NCI-H187 (cell line): ENCODE results near the gene CHEK2.
"Not testable (repeated sequence)": the region's sequence is repeated elsewhere in the genome, so short reads cannot be mapped to it uniquely, and the experiment has no call there.

Experiments used
- DNase-seq, 2 experiments: peaks; one replicate each; lab custom pipeline; 2025; lab: John Stamatoyannopoulos, UW

The CHEK2 gene

GRCh38 chr22:28741200-28741784 lies 328 bp downstream of the CHEK2 start:
- DNase-seq: no peak

DNA sequence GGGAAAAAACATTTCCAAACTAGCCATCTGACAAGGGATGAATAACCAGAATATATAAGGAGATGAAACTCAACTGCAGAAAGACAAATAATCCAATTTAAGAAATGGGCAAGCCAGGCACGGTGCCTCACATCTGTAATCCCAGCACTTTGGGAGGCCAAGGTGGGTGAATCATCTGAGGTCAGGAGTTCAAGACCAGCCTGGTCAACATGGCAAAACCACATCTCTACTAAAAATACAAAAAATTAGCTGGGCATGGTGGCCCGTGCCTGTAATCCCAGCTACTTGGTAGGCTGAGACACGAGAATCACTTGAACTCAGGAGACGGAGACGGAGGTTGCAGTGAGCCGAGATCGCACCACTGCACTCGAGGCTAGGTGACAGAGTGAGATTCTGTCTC lies 2.7 kb downstream of the CHEK2 start:
- not testable (repeated sequence) for DNase-seq

DNA sequence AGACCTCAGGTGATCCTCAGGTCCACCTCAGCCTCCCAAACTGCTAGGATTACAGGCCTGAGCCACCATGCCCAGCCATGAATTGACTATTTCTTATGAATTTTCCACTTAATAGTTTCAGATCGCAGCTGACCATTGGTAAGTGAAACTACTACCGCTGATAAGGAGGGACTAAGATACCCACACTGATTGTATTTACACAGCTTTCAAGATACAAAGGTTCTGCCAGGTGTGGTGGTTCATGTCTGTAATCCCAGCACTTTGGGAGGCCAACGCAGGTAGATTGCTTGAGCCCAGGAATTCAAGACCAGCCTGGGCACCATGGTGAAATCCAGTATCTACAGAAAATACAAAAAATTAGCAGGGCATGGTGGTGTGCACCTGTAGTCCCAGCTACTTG lies 3.9 kb downstream of the CHEK2 start:
- no peak for DNase-seq

DNA sequence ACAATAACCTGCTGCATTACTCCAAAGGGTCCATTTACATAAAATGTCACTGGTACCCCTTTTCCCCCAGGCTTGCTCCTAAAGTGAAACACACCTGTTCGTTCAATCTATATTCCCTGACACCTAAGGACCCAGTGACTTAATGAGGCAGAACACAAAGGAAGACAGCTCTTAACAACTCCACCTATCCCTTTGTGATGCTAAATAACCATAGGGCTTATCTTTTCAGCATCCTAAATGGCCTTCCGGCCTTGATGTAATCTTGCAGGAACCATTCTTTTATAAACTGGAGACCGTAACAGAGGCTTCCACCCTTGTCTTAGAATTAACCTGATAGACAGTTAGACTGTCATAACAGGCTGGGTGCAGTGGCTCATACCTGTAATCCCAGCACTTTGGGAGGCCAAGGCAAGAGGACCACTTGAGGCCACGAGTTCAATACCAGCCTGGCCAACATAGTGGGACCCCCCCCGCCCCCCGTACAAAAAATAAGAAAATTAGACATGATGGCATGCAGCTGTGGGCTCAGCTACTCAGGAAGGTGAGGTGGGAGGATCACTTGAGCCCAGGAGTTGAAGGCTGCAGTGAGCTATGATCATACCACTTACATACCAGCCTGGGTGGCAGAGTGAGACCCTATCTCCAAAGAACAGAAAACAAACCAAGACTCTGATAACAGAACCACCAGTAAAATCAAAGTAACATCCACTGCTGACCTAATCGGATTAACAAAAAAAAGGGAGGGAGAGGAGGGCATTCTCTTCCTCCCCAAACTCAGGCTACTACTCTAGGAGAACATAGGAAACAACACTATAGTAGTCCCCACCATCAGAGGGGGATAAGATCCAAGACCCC lies 5.1 kb downstream of the CHEK2 start:
- DNase-seq: peak in 1 of 2 experiments; percentile 6

GRCh38 chr22:28734393-28734792 lies 7.2 kb downstream of the CHEK2 start:
- no peak for DNase-seq

DNA sequence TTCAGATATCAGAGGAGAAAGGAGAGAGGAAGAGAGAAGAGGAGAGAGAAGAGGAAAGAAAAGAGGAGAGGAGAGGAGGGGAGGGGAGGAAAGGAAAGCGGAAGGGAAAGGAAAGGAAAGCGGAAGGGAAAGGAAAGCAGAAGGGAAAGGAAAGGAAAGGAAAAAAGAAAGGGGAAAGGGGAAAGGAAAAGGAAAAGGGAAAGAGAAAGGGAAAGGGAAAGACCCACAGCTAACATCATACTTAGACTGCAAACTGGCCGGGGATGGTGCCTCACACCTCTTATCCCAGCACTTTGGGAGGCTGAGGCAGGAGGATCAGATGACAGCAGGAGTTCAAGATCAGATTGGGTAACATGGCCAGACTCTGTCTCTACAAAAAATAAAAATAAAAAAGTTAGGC lies 11.4 kb downstream of the CHEK2 start:
- no peak for DNase-seq

GRCh38 chr22:28728621-28729313 lies 12.9 kb downstream of the CHEK2 start:
- no peak for DNase-seq

GRCh38 chr22:28728002-28728401 lies 13.6 kb downstream of the CHEK2 start:
- DNase-seq: no peak

- DNase-seq: no peak
Observed at GRCh38 chr22:28718044-28718443, 23.6 kb downstream of the CHEK2 start.

GRCh38 chr22:28716686-28717085 lies 24.9 kb downstream of the CHEK2 start:
- DNase-seq: no peak

- no peak for DNase-seq
Observed at GRCh38 chr22:28715611-28716010, 26.0 kb downstream of the CHEK2 start.

DNA sequence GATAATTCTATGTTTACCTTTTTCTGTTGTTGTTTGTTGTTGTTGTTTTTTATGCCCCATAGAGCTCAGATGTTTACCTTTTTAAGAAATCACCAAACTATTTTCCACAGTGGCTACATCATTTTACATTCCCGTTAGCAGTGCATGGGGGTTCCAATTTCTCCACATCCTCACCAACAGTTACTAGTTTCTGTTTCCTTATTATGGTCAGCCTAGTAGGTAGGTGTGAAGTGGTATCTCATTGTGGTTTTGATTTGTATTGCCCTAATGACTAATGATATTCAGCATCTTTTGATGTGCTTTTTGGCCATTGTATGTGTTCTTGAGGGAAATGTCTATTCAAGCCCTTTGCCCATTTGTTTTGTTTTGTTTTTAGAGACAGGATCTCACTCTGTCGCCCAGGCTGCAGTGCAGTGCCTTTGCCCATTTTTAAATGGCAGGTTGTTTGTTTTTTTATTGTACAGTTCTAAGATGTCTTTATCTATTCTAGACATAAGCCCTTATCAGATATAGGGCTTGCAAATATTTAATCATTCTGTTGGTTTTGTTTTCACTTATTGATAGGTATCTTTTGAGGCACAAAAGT lies 27.5 kb downstream of the CHEK2 start:
- DNase-seq: no peak

GRCh38 chr22:28711820-28712777 lies 29.5 kb downstream of the CHEK2 start:
- DNase-seq: no peak

- no peak for DNase-seq
Observed at GRCh38 chr22:28711341-28711740, 30.3 kb downstream of the CHEK2 start.

DNA sequence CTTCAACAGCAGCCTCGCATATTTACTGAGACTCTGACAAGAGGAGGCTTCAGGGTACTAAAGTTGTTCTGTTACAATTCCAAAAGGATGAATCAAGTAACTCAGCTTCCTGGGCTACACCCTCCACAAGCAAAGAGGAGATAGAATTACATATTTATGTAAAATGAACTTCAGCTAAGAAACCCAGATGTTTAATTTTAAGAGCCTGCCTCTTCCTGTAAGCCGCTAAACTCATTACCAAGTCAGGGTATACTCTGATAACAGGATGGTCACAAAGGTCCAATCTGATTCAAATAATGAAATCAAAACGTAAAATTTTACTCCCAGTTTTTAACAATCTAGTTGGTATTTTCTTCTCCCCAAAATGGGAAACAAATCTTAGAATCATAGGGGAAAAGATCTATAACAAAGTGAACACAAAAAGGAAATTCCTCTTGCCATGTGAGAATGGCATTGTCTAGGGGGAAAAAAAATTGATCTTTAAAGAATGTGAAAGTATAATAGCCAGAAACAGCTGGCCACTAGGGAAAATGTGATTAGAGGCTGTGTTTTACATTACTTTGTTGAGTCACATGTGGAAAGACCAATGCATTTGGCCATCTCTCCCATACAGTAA lies 30.9 kb downstream of the CHEK2 start:
- DNase-seq: no peak

- DNase-seq: no peak
Observed at GRCh38 chr22:28710107-28710506, 31.5 kb downstream of the CHEK2 start.

GRCh38 chr22:28706845-28707244 lies 34.8 kb downstream of the CHEK2 start:
- DNase-seq: no peak

GRCh38 chr22:28703436-28703835 lies 38.2 kb downstream of the CHEK2 start:
- no peak for DNase-seq

DNA sequence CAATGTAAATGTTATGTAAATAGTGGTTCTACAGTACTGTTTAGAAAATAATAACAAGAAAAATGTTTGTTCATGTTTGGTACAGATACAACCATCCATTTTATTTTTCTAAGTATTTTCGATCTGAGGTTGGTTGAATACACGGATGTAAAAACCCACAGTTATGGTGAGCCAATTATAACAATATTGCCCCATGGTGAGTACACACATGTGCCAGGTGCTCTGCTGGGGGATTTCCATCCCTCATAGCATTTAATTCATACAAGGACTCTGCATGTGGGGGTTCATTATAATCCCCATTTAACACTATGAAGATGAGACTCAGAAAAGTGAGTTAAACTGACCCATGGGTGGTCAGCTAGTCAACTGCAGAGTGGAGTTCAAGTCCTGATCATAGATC lies 38.7 kb downstream of the CHEK2 start:
- no peak for DNase-seq

DNA sequence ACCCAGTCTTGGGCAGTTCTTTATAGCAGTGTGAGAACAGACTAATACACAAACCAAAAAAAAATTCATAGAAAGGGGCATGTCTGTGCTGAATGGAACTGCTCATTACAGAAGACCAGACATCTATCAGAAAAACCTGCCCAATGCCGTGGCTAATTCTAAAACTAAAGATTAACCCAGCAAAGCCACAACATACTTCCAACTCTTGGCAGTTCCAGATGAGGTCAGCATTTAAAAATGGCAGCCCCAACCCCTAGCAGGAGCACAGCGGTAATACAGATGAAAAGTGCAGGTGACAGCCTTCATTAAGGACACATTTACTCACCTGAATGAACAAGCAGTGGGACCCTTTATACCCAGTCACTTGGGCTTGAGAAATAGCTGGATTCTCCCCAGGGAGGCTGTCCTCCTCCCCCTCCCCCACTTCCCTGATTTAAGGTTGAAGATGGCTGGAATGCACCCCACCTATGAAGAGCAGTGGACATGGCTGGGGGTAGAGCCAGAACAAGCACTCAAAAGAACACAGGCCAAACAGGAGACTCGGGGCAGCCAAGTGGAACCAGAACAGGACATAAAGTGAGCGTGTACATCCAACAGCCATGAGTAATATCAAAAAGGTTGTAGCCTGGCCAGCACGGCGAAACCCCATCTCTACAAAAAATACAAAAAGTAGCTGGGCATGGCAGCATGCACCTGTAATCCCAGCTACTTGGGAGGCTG lies 48.4 kb downstream of the CHEK2 start:
- DNase-seq: not testable (repeated sequence)
